NT2/D1 (cell line): ENCODE data around the gene TTC21A.

Experiments used
- DNase-seq: peaks from one replicate; pipeline ENCODE4 v3.0.0-alpha.2; 2011; ENCODE audit warnings: low read depth, low spot score
- H3K27me3 ChIP-seq: 2 replicates; pipeline ENCODE4 v1.6.0; 2011; ENCODE audit warnings: mild to moderate bottlenecking; ENCODE audit not compliant: insufficient read length, insufficient read depth
- H3K36me3 ChIP-seq: 2 replicates; pipeline ENCODE4 v1.6.1; 2011; ENCODE audit warnings: mild to moderate bottlenecking, low read length, mixed read lengths; ENCODE audit not compliant: insufficient read depth, insufficient read length
- H3K4me1 ChIP-seq: 2 replicates; pipeline ENCODE4 v1.5.1; 2011; ENCODE audit not compliant: insufficient read depth, insufficient read length
- H3K4me3 ChIP-seq: 2 replicates; pipeline ENCODE4 v1.5.1; 2011; ENCODE audit warnings: low read depth; ENCODE audit not compliant: insufficient read length
- H3K9ac ChIP-seq: 2 replicates; pipeline ENCODE4 v1.6.0; 2011; ENCODE audit warnings: low read depth; ENCODE audit not compliant: insufficient read length
- H3K9me3 ChIP-seq: 2 replicates; pipeline ENCODE4 v1.5.1; 2011; ENCODE audit warnings: mild to moderate bottlenecking, low read length; ENCODE audit not compliant: insufficient read depth
- SUZ12 ChIP-seq: IDR thresholded peaks from 2 replicates; pipeline ENCODE4 v1.6.1; 2011; ENCODE audit not compliant: insufficient read length, insufficient read depth; ENCODE audit errors: extremely low read depth
- YY1 ChIP-seq: IDR thresholded peaks from 2 replicates; pipeline ENCODE4 v1.6.1; 2011; ENCODE audit not compliant: insufficient read length, insufficient read depth
- ZNF274 ChIP-seq: IDR thresholded peaks from 2 replicates; pipeline ENCODE4 v1.6.1; 2011; ENCODE audit warnings: mild to moderate bottlenecking, low read depth, low read length

Gene TTC21A

GRCh38 chr3:39171860-39172259 lies 64.4 kb downstream of the TTC21A start:
- TF ChIP-seq SUZ12 (no peak), ZNF274 (no peak), YY1 (no peak)
- no peaks in the 10 kb centered on the region for H3K36me3 ChIP-seq
- no peak for DNase-seq
- H3K9me3 ChIP-seq = peaks cover 3% of the 10 kb centered on the region; the same call in 1 of the 2 replicates
- H3K27me3 ChIP-seq = no peaks in the 10 kb centered on the region
- no peak overlapping the region for H3K4me3 ChIP-seq
- no peak overlapping the region for H3K9ac ChIP-seq
- peaks cover 6% of the 10 kb centered on the region for H3K4me1 ChIP-seq

GRCh38 chr3:39173318-39174125 lies 66.0 kb downstream of the TTC21A start:
- Histone ChIP-seq H3K4me3 (no peak overlapping the region), H3K9me3 (peaks cover 3% of the 10 kb centered on the region; the same call in 1 of the 2 replicates), H3K27me3 (peaks cover 1% of the 10 kb centered on the region), H3K4me1 (peaks cover 8% of the 10 kb centered on the region), H3K9ac (no peak overlapping the region), H3K36me3 (no peaks in the 10 kb centered on the region)
- TF ChIP-seq YY1 (no peak), ZNF274 (no peak), SUZ12 (no peak)
- no peak for DNase-seq

DNA sequence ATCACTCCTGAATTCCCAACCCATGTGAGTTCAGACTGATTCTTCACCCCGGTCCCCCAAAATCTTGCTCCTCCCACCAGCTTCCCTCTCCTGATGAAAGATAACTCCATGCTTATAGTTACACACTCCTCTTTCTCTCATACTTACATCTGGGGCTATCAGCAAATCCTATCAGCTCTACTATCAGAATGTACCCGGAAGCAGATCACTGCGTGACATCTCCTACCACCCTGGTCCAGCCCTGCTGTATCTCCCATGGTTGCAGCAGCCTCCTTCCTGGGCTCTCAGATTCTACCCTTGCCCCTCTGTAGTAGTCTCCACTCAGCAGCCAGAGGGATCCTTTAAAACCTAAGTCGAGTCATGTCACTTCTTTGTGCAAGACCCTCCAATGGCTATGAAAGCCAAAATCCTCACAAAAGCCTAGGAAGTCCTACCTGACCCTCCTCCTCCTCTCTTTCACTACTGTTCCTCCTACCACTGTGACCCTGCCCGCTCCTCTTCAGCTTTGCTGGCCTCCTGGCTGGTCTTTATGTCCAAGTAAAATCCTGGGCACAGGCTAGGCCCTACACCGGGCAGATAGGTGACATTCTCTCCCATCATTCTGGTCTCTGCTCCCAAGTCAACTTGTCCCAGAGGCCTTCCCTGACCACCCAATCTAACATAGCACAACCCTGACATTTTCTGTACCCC lies 68.7 kb downstream of the TTC21A start:
- no peak for DNase-seq
- no peaks in the 10 kb centered on the region for H3K36me3 ChIP-seq
- peaks cover 3% of the 10 kb centered on the region; the same call in 1 of the 2 replicates for H3K9me3 ChIP-seq
- peaks cover 14% of the 10 kb centered on the region for H3K4me1 ChIP-seq
- TF ChIP-seq ZNF274 (no peak), YY1 (no peak), SUZ12 (no peak)
- peaks cover 20% of the 10 kb centered on the region for H3K27me3 ChIP-seq
- H3K4me3 ChIP-seq = no peak overlapping the region
- H3K9ac ChIP-seq = no peak overlapping the region

DNA sequence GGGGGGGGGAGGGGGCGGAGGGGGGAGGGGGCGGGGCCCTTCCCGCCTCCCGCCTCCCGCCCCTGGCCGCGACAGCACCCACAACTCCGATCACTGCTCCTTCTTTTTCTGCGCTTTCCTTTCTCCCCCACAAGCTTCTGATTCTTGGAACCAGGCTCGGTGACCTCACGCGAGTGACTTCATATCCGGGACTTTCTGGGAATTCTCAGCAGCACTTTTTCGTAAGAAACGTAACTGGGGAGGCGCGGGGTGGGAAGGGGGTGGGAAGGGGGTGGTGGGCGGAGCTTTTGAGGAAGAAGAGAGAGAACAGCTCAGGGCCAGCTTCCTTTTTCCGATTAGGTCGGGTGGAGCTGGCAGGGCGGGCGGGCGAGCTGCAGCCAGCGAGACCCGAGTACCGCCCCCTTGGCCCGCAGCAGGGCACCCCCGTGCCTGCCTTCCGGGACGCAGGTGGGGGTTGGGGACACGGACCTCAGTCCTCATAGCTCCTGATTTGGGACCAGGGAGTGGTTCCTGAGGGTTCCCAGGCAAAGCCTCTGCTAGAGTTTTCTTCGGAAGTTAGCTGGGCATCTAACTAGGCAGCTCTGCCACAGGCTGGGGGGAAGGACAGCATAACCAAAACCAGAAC lies 70.3 kb downstream of the TTC21A start:
- DNase-seq = peak; percentile 49
- Histone ChIP-seq H3K4me3 (peak overlapping the region; percentile 57), H3K9me3 (peaks cover 3% of the 10 kb centered on the region; the same call in 1 of the 2 replicates), H3K9ac (peak overlapping the region; percentile 80), H3K27me3 (peaks cover 20% of the 10 kb centered on the region), H3K4me1 (peaks cover 14% of the 10 kb centered on the region), H3K36me3 (no peaks in the 10 kb centered on the region)
- TF ChIP-seq SUZ12 (no peak), YY1 (no peak), ZNF274 (no peak)

- Histone ChIP-seq H3K27me3 (peaks cover 20% of the 10 kb centered on the region), H3K4me3 (peak overlapping the region; percentile 57), H3K4me1 (peaks cover 14% of the 10 kb centered on the region), H3K9me3 (peaks cover 3% of the 10 kb centered on the region; the same call in 1 of the 2 replicates), H3K36me3 (no peaks in the 10 kb centered on the region), H3K9ac (peak overlapping the region; percentile 80)
- TF ChIP-seq ZNF274 = no peak
- no peak for DNase-seq
These were observed 71.1 kb downstream of the TTC21A start for GRCh38 chr3:39178553-39178952.

DNA sequence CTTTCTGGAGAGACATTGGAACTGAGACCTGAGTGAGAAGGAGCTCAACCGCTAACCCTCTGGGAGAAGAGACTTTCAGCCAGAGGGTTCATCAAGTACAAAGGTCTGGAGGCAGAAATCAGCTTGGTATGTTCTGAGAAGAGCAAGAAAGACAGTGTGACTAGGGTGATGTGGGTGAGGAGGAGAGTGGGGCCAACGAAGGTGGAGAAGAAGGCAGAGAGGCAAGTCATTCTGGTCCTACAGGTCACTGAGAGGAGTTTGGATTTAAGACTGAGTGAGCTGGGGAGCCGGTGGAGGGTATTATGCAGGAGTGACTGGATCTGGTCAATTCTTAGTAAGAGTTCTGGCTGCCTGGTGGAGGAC lies 72.7 kb downstream of the TTC21A start:
- TF ChIP-seq YY1 (no peak), ZNF274 (no peak), SUZ12 (no peak)
- Histone ChIP-seq H3K9ac (peak overlapping the region; percentile 67), H3K4me3 (peak overlapping the region; percentile 44), H3K27me3 (peaks cover 20% of the 10 kb centered on the region), H3K36me3 (no peaks in the 10 kb centered on the region), H3K9me3 (no peaks in the 10 kb centered on the region), H3K4me1 (peaks cover 14% of the 10 kb centered on the region)
- no peak for DNase-seq
